ENCODE results near the gene AP2M1. TPM values are rescaled to one million over a fixed set of nuclear protein-coding genes. Genes with fewer than 3 reads are reported as not detected.
"Not testable (repeated sequence)": the region's sequence is repeated elsewhere in the genome, so short reads cannot be mapped to it uniquely, and the experiment has no call there.

The AP2M1 gene
- total RNA-seq, 1 experiment from 2014 or later: 353 TPM

DNA sequence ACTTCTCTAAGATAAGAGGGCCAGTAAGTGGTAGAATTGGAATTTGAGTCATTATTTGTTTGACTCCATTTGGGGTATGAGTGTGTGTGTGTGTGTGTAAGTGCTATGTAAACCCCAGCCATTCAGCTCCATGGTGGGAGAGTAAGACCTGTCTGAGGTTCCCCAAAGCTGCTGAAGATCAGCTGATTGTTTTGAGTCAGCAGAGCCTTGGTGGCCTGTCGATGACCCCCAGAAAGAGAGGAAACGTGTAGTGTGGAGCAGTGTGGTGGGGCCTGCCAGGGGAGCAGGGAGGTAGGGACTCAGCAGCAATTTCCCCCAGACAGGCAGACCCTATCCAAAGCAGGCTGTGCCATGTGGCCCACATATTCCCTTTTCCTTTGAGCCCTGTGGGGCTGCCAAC is 14.2 kb upstream of the AP2M1 start (continued):
- TF ChIP-seq POLR2AphosphoS5 (IDR thresholded peaks at IDR 0.05; ENCODE audit: low read depth, low read length) (no peak), SIN3A (IDR thresholded peaks at IDR 0.05; ENCODE audit: low read depth) (no peak), EGR1 (IDR thresholded peaks at IDR 0.05; ENCODE audit: low read depth) (no peak), POLR2A (IDR thresholded peaks at IDR 0.05; ENCODE audit: borderline replicate concordance, extremely low read depth, insufficient read depth, insufficient read length) (no peak)

GRCh38 chr3:184162571-184163070 is 12.0 kb upstream of the AP2M1 start:
- peaks cover 30% of the 10 kb centered on the region in 2 experiments; a peak in 3 of 4 replicates for H3K36me3 ChIP-seq (ENCODE audit: control insufficient read depth in 1 of 2, insufficient read depth in 2 of 2, low read length in 2 of 2)
- H3K9me2 ChIP-seq (ENCODE audit: insufficient read depth); POLR2A ChIA-PET; H3K27me3 ChIP-seq (ENCODE audit: insufficient read depth, low read length); H3K27ac ChIP-seq (ENCODE audit: low read depth, low read length); H4K20me1 ChIP-seq (ENCODE audit: insufficient read depth); H3K4me2 ChIP-seq (ENCODE audit: low read length); H3K4me1 ChIP-seq (ENCODE audit: control insufficient read depth in 1 of 2, insufficient read depth in 2 of 2, low read length in 2 of 2); BruUV-seq (replicated peaks); intact Hi-C loops (cut with micrococcal nuclease); RAD21 ChIA-PET (ENCODE audit: low non-redundant PET in 1 of 2, low total read pairs in 2 of 2, uncharacterized antibody in 2 of 2, unreplicated experiment in 2 of 2); H3K9me3 ChIP-seq (ENCODE audit: control insufficient read depth in 1 of 2, insufficient read depth in 1 of 2, low read depth in 1 of 2, low read length in 2 of 2); H2AFZ ChIP-seq (ENCODE audit: low read depth, low read length, poor library complexity, severe bottlenecking); CTCF ChIA-PET; H3K9ac ChIP-seq (ENCODE audit: low read length); ATAC-seq; DNase-seq (ENCODE audit: low read depth, low spot score); H3K4me3 ChIP-seq (replicated peaks in 1 of 2; ENCODE audit: low read depth in 1 of 2, low read length in 2 of 2): not testable (repeated sequence)
- H3K79me2 ChIP-seq (ENCODE audit: insufficient read depth, low read length): peaks cover 35% of the 10 kb centered on the region

GRCh38 chr3:184164648-184165330 is 9.9 kb upstream of the AP2M1 start:
- Histone ChIP-seq H3K27ac (ENCODE audit: low read depth, low read length) (no peak overlapping the region), H3K4me3 (replicated peaks in 1 of 2; ENCODE audit: low read depth in 1 of 2, low read length in 2 of 2) (no peak overlapping the region), H2AFZ (ENCODE audit: low read depth, low read length, poor library complexity, severe bottlenecking) (no peak overlapping the region), H4K20me1 (ENCODE audit: insufficient read depth) (no peaks in the 10 kb centered on the region), H3K79me2 (ENCODE audit: insufficient read depth, low read length) (peaks cover 14% of the 10 kb centered on the region), H3K36me3 (ENCODE audit: control insufficient read depth in 1 of 2, insufficient read depth in 2 of 2, low read length in 2 of 2) (peaks cover 30 to 32% of the 10 kb centered on the region in 2 experiments; a peak in 3 of 4 replicates), H3K9me2 (ENCODE audit: insufficient read depth) (no peaks in the 10 kb centered on the region), H3K9ac (ENCODE audit: low read length) (no peak overlapping the region), H3K4me2 (ENCODE audit: low read length) (no peak overlapping the region), H3K9me3 (ENCODE audit: control insufficient read depth in 1 of 2, insufficient read depth in 1 of 2, low read depth in 1 of 2, low read length in 2 of 2) (no peaks in the 10 kb centered on the region), H3K27me3 (ENCODE audit: insufficient read depth, low read length) (no peaks in the 10 kb centered on the region), H3K4me1 (ENCODE audit: control insufficient read depth in 1 of 2, insufficient read depth in 2 of 2, low read length in 2 of 2) (no peaks in the 10 kb centered on the region)
- ChIA-PET POLR2A (no interaction called here), RAD21 (ENCODE audit: low non-redundant PET in 1 of 2, low total read pairs in 2 of 2, uncharacterized antibody in 2 of 2, unreplicated experiment in 2 of 2) (no interaction called here), CTCF (no interaction called here)
- DNase-seq (ENCODE audit: low read depth, low spot score): no peak
- no TSS peak for BruUV-seq (replicated peaks)
- ATAC-seq: no peak
- intact Hi-C loops (cut with micrococcal nuclease): no loop called here
- TF ChIP-seq ELF1 (IDR thresholded peaks at IDR 0.05; ENCODE audit: borderline replicate concordance, low read depth) (no peak), FOSL1 (IDR thresholded peaks at IDR 0.05; ENCODE audit: low read depth) (no peak), SP1 (IDR thresholded peaks at IDR 0.05; ENCODE audit: low read depth) (no peak), SRF (IDR thresholded peaks at IDR 0.05; ENCODE audit: low read depth) (no peak), JUND (IDR thresholded peaks at IDR 0.05) (no peak), SIN3A (IDR thresholded peaks at IDR 0.05; ENCODE audit: low read depth) (no peak), CBX3 (IDR thresholded peaks at IDR 0.05; ENCODE audit: low read depth) (no peak), POLR2AphosphoS5 (IDR thresholded peaks at IDR 0.05; ENCODE audit: low read depth, low read length) (no peak), RAD21 (IDR thresholded peaks at IDR 0.05; ENCODE audit: low read depth) (no peak), EZH2 (IDR thresholded peaks at IDR 0.05) (no peak), EGR1 (IDR thresholded peaks at IDR 0.05; ENCODE audit: low read depth) (no peak), ZFX (IDR thresholded peaks at IDR 0.05) (no peak), ATF3 (IDR thresholded peaks at IDR 0.05) (no peak), ZNF274 (IDR thresholded peaks at IDR 0.05; ENCODE audit: low read depth, low read length) (no peak), EZH2phosphoT487 (IDR thresholded peaks at IDR 0.05; ENCODE audit: borderline replicate concordance) (no peak), TCF7L2 (IDR thresholded peaks at IDR 0.05; ENCODE audit: borderline replicate concordance, extremely low read depth, insufficient read depth, insufficient read length) (no peak)
- TF ChIP-seq, protein P1, sequence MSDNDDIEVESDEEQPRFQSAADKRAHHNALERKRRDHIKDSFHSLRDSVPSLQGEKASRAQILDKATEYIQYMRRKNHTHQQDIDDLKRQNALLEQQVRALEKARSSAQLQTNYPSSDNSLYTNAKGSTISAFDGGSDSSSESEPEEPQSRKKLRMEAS (IDR thresholded peaks at IDR 0.05): no peak
- TF ChIP-seq, protein P2, sequence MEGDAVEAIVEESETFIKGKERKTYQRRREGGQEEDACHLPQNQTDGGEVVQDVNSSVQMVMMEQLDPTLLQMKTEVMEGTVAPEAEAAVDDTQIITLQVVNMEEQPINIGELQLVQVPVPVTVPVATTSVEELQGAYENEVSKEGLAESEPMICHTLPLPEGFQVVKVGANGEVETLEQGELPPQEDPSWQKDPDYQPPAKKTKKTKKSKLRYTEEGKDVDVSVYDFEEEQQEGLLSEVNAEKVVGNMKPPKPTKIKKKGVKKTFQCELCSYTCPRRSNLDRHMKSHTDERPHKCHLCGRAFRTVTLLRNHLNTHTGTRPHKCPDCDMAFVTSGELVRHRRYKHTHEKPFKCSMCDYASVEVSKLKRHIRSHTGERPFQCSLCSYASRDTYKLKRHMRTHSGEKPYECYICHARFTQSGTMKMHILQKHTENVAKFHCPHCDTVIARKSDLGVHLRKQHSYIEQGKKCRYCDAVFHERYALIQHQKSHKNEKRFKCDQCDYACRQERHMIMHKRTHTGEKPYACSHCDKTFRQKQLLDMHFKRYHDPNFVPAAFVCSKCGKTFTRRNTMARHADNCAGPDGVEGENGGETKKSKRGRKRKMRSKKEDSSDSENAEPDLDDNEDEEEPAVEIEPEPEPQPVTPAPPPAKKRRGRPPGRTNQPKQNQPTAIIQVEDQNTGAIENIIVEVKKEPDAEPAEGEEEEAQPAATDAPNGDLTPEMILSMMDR (IDR thresholded peaks at IDR 0.05 in 2 of 3, conservative IDR thresholded peaks at IDR 0.05 in 1 of 3; ENCODE audit: borderline replicate concordance in 1 of 3, insufficient read depth in 1 of 3, low read depth in 2 of 3, low read length in 2 of 3): no peak

Measured in HCT116 (cell line).